Progenitor cell of endocrine pancreas (in vitro differentiated cells): Measurements from ENCODE around the gene CEL. TPM values are rescaled to one million over a fixed set of nuclear protein-coding genes. Genes with fewer than 3 reads are reported as not detected.
"Not testable (repeated sequence)": the region's sequence is repeated elsewhere in the genome, so short reads cannot be mapped to it uniquely, and the experiment has no call there.

Experiments used
- DNase-seq: peaks from one replicate; pipeline ENCODE4 v3.0.0; 2021; ENCODE audit warnings: low spot score; ENCODE audit not compliant: unreplicated experiment
- H3K27ac Mint-ChIP-seq: 2 replicates; pipeline ENCODE4 v1.8.0; 2021; ENCODE audit warnings: mild to moderate bottlenecking, moderate library complexity, mixed read lengths
- H3K27me3 Mint-ChIP-seq: 2 replicates; pipeline ENCODE4 v1.8.0; 2021; ENCODE audit warnings: mixed read lengths
- H3K36me3 Mint-ChIP-seq: 2 replicates; pipeline ENCODE4 v1.8.0; 2022; ENCODE audit warnings: mixed read lengths; ENCODE audit not compliant: insufficient read depth
- H3K4me1 Mint-ChIP-seq: 2 replicates; pipeline ENCODE4 v1.8.0; 2021; ENCODE audit warnings: low read depth, mixed read lengths
- H3K4me3 Mint-ChIP-seq: 2 replicates; pipeline ENCODE4 v1.8.0; 2021; ENCODE audit warnings: low read depth, mild to moderate bottlenecking, moderate library complexity, mixed read lengths
- H3K9me3 Mint-ChIP-seq: 2 replicates; pipeline ENCODE4 v1.8.0; 2021; ENCODE audit warnings: low read depth, mixed read lengths
- CTCF ChIP-seq: fragments of 200-600 bp; sonication (generic); IDR thresholded peaks from one replicate; pipeline ENCODE4 v1.5.0; 2021; ENCODE audit warnings: antibody characterized with exemption, mild to moderate bottlenecking; ENCODE audit not compliant: unreplicated experiment
- total RNA-seq: library from RNA; stranded (reverse); gene quantifications from 2 replicates; pipeline ENCODE4 v1.2.1, GENCODE V29; 2021

CEL gene
- total RNA-seq, 1 donor from 2014 or later, result 5.2 TPM

- Mint-ChIP-seq H3K9me3 (no peaks in the 10 kb centered on the region), H3K27ac (no peak overlapping the region), H3K27me3 (no peaks in the 10 kb centered on the region), H3K36me3 (no peaks in the 10 kb centered on the region), H3K4me3 (no peak overlapping the region), H3K4me1 (peaks cover 2% of the 10 kb centered on the region)
- no peak for TF ChIP-seq CTCF
- DNase-seq, result no peak
These were observed 2.7 kb downstream of the CEL start for GRCh38 chr9:133064241-133065069.

- no peak overlapping the region for H3K4me3 Mint-ChIP-seq
- no peaks in the 10 kb centered on the region for H3K36me3 Mint-ChIP-seq
- no peak overlapping the region for H3K27ac Mint-ChIP-seq
- H3K27me3 Mint-ChIP-seq, result no peaks in the 10 kb centered on the region
- no peaks in the 10 kb centered on the region for H3K9me3 Mint-ChIP-seq
- no peak for DNase-seq
- H3K4me1 Mint-ChIP-seq, result peaks cover 2% of the 10 kb centered on the region
- TF ChIP-seq CTCF, result no peak
These were observed 3.2 kb downstream of the CEL start for GRCh38 chr9:133065070-133065388.

GRCh38 chr9:133066181-133066983 lies 4.6 kb downstream of the CEL start:
- no peaks in the 10 kb centered on the region for H3K4me1 Mint-ChIP-seq
- no peaks in the 10 kb centered on the region for H3K27me3 Mint-ChIP-seq
- H3K36me3 Mint-ChIP-seq, result no peaks in the 10 kb centered on the region
- no peaks in the 10 kb centered on the region for H3K9me3 Mint-ChIP-seq
- H3K27ac Mint-ChIP-seq, result no peak overlapping the region
- TF ChIP-seq CTCF, result no peak
- DNase-seq, result no peak
- H3K4me3 Mint-ChIP-seq, result no peak overlapping the region

DNA sequence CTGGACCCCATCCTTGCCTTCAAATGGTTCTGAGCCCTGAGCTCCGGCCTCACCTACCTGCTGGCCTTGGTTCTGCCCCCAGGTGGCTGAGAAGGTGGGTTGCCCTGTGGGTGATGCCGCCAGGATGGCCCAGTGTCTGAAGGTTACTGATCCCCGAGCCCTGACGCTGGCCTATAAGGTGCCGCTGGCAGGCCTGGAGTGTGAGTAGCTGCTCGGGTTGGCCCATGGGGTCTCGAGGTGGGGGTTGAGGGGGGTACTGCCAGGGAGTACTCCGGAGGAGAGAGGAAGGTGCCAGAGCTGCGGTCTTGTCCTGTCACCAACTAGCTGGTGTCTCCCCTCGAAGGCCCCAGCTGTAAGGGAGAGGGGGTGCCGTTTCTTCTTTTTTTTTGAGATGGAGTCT lies 5.2 kb downstream of the CEL start:
- Mint-ChIP-seq H3K36me3 (peaks cover 3% of the 10 kb centered on the region), H3K27ac (no peak overlapping the region), H3K4me3 (no peak overlapping the region), H3K27me3 (no peaks in the 10 kb centered on the region), H3K4me1 (no peaks in the 10 kb centered on the region), H3K9me3 (no peaks in the 10 kb centered on the region)
- DNase-seq, result no peak
- TF ChIP-seq CTCF, result no peak

DNA sequence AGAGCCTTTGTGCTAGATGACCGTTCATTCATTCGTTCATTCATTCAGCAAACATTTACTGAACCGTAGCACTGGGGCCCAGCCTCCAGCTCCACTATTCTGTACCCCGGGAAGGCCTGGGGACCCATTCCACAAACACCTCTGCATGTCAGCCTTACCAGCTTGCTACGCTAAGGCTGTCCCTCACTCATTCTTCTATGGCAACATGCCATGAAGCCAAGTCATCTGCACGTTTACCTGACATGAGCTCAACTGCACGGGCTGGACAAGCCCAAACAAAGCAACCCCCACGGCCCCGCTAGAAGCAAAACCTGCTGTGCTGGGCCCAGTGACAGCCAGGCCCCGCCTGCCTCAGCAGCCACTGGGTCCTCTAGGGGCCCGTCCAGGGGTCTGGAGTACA lies 6.0 kb downstream of the CEL start:
- Mint-ChIP-seq H3K27me3 (no peaks in the 10 kb centered on the region), H3K4me1 (no peaks in the 10 kb centered on the region), H3K27ac (no peak overlapping the region), H3K4me3 (no peak overlapping the region), H3K9me3 (no peaks in the 10 kb centered on the region), H3K36me3 (peaks cover 3% of the 10 kb centered on the region)
- no peak for TF ChIP-seq CTCF
- no peak for DNase-seq

- H3K27me3 Mint-ChIP-seq, H3K36me3 Mint-ChIP-seq, DNase-seq, H3K27ac Mint-ChIP-seq, H3K4me3 Mint-ChIP-seq, H3K4me1 Mint-ChIP-seq, H3K9me3 Mint-ChIP-seq: not testable (repeated sequence)
These were observed 6.7 kb downstream of the CEL start for GRCh38 chr9:133068431-133068830.

DNA sequence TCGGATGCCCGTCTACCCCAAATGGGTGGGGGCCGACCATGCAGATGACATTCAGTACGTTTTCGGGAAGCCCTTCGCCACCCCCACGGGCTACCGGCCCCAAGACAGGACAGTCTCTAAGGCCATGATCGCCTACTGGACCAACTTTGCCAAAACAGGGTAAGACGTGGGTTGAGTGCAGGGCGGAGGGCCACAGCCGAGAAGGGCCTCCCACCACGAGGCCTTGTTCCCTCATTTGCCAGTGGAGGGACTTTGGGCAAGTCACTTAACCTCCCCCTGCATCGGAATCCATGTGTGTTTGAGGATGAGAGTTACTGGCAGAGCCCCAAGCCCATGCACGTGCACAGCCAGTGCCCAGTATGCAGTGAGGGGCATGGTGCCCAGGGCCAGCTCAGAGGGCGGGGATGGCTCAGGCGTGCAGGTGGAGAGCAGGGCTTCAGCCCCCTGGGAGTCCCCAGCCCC lies 8.8 kb downstream of the CEL start:
- not testable (repeated sequence) for H3K27me3 Mint-ChIP-seq, H3K4me1 Mint-ChIP-seq, H3K27ac Mint-ChIP-seq, DNase-seq, H3K4me3 Mint-ChIP-seq, H3K36me3 Mint-ChIP-seq, H3K9me3 Mint-ChIP-seq

DNA sequence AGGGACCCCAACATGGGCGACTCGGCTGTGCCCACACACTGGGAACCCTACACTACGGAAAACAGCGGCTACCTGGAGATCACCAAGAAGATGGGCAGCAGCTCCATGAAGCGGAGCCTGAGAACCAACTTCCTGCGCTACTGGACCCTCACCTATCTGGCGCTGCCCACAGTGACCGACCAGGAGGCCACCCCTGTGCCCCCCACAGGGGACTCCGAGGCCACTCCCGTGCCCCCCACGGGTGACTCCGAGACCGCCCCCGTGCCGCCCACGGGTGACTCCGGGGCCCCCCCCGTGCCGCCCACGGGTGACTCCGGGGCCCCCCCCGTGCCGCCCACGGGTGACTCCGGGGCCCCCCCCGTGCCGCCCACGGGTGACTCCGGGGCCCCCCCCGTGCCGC lies 9.2 kb downstream of the CEL start:
- H3K27ac Mint-ChIP-seq, H3K9me3 Mint-ChIP-seq, H3K4me1 Mint-ChIP-seq, H3K36me3 Mint-ChIP-seq, H3K4me3 Mint-ChIP-seq, DNase-seq, H3K27me3 Mint-ChIP-seq: not testable (repeated sequence)
